Stimulated activated CD8-positive, alpha-beta memory T cell treated with anti-CD3 and anti-CD28 coated beads, Interleukin-7, amount 100 ng/mL, for 1 hour (primary cell): ENCODE data around the gene HERPUD1.
"Not testable (repeated sequence)": the region's sequence is repeated elsewhere in the genome, so short reads cannot be mapped to it uniquely, and the experiment has no call there.

ENCODE experiments used
- DNase-seq, 2 donors: peaks; one replicate each; pipeline ENCODE4 v3.0.0-alpha.2; 2020; ENCODE audit warnings: low read depth in 2 of 2

Gene HERPUD1, protein sequence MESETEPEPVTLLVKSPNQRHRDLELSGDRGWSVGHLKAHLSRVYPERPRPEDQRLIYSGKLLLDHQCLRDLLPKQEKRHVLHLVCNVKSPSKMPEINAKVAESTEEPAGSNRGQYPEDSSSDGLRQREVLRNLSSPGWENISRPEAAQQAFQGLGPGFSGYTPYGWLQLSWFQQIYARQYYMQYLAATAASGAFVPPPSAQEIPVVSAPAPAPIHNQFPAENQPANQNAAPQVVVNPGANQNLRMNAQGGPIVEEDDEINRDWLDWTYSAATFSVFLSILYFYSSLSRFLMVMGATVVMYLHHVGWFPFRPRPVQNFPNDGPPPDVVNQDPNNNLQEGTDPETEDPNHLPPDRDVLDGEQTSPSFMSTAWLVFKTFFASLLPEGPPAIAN

DNA sequence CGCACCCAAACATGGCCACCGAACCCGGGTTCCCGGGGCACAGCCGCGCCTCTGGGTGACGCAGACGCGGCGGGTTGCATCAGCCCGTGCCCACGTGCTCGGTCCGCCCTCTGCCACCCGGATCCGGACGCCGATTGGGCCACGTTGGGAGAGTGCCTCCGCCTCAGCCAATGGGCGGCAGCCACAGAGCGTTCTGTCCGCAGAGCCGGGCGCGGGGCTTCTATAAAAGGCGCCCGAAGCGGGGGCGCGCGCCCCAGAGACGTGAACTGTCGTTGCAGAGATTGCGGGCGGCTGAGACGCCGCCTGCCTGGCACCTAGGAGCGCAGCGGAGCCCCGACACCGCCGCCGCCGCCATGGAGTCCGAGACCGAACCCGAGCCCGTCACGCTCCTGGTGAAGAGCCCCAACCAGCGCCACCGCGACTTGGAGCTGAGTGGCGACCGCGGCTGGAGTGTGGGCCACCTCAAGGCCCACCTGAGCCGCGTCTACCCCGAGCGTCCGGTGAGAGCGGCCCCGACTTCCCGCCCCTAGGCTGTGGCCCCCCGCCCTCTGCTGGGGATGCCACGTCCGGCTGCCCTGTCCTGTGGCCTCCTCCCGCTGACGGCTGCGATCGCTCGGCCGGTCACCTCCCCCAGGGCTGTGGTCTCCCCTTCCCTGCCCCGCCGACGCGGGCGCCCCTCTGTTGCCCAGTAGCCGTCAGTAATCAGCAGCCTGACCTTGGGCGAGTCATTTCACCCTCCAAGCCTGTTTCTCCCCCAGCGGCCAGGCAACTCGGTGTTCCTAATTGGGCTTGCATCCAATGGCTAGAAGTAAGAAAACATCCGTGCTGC, at the start of gene HERPUD1:
Gene HERPUD1 (plus strand): TSS at position 251 of the 829 bp plus-strand sequence. CDS start 103 bp downstream, at position 354.
- DNase-seq = peak; percentile 98

DNA sequence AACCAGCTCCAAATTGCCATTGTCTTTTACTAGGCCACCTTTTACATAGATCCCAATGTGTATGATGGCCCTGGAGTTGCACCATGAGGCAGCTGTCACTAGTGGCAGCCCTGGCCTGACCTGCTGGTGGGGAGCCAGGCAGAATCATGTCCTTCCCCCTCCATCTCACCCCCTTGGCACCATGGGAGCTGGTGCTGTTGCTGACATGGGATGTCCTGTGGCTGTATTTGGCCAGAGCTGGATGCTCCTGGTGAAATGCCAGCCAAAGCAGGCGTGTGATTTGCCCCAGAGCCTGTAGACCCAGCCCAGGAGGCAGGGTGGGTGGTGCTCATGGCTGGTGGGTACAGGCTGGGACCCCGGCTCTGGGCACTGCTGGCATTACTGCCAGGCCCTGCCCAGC, 48.4 kb upstream of the HERPUD1 start:
- no peak for DNase-seq

DNA sequence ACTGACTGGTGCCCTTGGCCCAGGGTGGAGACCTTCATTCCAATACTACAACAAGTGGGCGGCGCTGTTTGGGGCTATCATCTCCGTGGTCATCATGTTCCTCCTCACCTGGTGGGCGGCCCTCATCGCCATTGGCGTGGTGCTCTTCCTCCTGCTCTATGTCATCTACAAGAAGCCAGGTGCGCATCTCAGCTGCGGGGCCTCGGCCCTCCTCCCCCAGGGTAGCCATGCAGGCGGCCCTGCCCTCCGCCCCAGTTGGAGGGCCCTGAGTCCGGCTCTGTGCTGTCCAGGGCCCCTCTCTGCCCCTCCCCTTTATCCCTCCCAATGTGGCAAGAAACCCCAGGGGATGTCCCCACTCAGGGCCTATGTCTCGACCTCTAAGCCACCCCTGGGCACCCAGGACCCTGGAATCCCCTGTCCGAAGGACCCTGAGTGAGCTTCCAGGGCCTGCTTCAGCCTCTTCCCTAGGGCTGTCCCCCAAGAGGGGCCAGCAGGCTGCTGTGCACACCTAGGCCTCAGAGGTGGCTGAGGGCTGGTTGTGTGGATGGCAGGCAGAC, 47.8 kb upstream of the HERPUD1 start:
- DNase-seq = no peak

DNA sequence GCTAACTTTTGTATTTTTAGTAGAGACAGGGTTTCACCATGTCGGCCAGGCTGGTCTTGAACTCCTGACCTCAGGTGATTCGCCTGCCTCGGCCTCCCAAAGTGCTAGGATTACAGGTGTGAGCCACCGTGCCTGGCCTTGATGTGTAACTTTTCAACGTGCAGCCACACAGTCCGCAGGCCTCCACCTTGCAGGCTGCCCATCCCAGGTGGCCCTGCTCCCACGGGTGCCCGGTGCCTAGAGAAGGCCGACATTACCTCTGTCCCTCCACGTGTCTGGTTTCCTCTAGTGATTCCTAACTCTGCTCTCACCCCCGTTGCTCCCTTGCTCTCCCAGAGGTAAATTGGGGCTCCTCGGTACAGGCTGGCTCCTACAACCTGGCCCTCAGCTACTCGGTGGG, 47.0 kb upstream of the HERPUD1 start:
- not testable (repeated sequence) for DNase-seq

DNA sequence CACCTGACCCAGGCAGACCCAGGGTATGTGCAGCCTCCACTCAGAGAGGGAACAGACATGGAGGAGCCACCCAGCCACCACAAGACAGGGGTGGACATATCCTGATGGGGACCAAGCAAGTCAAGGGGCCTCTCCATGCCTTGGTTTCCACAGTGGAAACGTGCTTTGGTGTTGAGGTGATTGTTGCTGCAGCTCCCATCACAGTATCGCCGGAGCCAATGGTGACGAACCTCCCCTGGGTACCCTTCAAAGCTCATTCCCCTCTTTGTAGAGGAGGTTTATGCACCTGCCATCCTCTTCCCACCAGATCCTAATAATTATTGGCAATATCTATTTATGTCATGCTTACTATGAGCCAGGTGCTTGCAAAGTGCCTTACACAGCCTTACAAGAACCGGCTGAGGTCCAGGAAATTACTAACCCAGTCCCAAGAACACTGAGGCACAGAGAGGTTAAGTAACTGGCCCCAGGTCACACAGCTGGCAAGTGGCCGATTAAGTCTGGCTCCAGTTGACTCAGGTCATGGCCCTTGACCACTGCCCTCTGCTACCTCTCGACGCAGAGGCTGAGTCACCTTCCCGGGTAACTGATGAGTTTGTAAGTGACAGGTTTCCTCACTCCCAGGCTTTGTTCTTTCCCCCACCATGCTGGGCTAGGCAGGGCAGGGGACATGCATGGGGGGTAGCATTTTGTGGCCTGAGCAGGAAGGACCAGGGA, 46.3 kb upstream of the HERPUD1 start:
- DNase-seq = no peak

DNA sequence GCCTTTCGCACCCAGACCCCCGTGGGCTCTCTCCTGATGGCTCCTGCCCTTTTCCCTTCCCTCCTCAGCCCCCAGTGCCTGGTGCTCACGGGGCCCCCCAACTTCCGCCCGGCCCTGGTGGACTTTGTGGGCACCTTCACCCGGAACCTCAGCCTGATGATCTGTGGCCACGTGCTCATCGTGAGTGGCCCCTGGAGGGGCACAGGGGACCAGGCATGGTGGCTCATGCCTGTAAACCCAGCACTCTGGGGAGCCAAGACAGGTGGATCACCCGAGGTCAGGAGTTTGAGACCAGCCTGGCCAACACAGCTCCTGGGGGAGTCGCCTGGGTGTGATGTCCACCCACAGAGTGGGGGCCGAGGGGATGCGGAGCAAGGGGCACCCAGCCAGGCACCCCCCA, 45.6 kb upstream of the HERPUD1 start:
- no peak for DNase-seq

DNA sequence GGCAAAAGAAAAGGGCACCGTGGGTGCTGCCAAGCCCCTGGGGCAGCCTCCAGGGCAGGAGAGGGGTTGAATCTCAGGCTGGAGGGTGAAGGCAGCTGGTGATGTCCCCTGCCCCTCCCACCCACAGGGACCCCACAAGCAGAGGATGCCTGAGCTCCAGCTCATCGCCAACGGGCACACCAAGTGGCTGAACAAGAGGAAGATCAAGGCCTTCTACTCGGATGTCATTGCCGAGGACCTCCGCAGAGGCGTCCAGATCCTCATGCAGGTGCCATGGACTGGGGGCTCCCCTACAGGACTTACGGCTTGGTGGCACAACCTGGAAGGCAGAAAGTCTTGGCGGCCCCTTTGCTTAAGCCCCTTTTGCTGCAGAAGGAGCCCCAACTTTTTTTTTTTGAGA, 45.1 kb upstream of the HERPUD1 start:
- DNase-seq = no peak

DNA sequence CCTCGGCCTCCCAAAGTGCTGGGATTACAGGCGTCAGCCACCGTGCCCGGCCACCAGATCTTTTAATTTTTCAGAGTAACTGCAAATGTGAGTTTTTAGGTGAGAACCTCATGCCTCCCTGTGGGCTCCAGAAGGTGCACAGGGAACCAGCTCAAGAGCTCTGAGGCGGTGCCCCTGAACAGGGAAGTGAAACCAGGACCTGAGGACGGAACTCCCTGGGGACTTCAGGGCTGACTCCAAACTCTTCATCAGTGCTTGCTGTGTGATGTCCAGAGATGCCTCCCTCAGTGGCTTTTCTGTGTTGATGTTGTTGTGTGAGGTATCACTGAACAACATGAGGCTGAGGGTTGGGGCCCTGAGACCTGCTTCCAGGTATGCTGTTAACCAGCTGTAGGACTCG, 43.1 kb upstream of the HERPUD1 start:
- no peak for DNase-seq

DNA sequence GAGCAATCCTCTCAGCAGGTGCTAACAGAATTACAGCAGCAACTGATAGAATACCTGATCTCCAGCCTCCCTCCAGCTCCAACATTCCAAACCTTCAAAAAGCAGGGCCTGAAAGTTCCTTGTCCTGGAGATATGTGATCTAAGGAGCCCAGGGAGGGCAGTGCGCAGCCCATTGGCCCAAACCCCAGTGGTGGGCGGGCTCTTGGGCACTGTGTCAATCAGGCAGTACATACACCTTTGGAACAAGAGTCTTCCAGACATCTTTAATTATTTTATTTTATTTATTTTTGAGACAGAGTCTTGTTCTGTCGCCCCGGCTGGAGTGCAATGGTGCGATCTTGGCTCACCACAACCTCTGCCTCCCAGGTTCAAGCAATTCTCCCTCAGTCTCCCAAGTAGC, 42.7 kb upstream of the HERPUD1 start:
- DNase-seq = no peak

DNA sequence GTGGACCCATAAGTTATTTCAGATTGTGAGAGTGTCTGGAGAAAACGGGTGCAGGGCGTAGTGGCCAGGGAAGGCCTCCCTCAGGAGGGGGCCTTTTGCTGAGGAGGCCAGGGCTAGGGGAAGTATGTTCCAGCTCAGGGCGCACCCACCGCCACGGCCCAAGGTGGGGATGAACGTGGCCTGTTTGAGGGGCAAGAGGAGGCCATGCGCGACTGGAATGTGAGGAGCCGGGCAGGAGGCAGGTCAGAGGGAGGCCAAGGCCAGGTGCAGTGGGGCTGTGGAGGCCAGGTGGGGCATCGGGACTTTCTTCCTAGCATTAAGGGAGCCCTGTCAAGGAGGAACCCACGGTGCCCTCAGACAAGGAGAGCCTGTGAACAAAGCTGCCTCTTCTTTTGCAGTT, 40.3 kb upstream of the HERPUD1 start:
- no peak for DNase-seq

DNA sequence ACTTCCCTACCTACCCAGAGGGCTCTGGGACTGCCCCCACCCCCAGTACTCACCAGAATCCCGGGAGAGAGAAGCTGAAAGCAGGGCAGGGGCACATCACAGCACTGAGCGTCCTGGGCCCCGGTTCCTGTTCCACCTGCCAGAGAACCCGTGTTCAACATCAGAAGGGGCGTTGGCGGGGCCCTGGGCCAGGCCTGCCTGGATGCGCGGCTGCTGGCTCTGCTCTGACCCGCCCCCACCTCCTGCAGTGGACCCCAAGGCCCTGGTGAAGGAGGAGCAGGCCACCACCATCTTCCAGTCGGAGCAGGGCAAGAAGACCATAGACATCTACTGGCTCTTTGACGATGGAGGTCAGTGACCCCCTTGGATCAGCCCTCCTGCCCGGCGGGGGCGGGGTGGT, 39.2 kb upstream of the HERPUD1 start:
- no peak for DNase-seq

DNA sequence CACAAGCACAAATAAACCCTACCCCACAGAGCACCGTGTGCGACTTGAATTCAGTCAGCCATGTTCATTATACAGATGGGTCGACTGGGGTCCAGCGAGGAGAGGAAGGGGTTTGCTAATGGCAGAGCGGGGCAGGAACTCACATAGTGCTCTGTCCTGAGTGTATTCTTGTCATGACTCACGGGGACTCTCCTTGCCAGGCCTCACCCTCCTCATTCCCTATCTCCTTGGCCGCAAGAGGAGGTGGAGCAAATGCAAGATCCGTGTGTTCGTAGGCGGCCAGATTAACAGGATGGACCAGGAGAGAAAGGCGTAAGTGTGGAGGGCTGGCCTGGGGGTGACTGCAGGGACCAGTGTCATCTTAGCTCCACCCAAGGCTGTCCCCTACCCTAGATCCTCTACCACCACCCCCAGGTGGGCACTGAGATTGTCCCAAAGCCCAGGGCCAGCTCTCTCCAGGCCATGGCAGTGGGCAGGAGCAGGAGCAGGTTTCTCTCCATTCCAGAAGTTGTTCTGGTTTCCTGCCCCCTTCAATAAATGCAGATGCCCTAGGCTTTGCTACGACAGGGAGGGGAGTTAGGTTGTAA, 37.5 kb upstream of the HERPUD1 start:
- no peak for DNase-seq

DNA sequence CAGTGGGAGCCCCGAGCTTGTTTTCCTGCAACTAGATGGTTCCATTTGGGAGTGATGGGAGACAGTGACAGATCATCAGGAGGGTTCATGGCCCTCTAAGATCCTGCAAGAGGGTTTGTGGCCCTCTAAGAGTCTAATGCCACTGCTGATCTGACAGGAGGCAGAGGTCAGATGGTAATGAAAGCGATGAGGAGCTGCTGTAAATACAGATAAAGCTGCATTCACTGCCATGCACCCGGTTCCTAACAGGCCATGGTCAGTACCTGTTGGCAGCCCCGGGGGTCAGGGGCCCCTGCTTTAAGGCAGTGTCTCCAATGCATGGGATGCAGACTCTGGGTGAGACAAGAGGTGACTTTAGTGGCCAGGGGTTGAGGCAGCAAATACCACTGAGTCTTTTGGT, 36.1 kb upstream of the HERPUD1 start:
- DNase-seq = no peak

DNA sequence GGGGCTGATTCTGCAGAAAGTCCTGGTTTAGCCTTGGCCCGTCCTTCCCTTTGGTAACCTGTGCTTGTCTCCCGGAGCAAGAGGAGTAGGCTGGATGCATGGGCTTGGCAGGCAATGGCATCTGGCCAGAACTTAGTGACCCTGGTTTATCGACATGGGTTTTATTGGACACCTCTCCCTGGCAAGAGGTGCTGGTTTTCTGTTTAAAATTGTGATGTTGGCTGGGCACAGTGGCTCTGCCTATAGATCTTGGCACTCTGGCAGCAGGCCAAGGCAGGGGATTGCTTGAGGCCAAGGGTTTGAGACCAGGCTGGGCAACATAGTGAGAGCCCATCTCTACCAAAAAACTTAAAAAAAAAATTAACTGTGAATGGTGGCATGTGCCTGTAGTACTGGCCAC, 35.7 kb upstream of the HERPUD1 start:
- DNase-seq = no peak

DNA sequence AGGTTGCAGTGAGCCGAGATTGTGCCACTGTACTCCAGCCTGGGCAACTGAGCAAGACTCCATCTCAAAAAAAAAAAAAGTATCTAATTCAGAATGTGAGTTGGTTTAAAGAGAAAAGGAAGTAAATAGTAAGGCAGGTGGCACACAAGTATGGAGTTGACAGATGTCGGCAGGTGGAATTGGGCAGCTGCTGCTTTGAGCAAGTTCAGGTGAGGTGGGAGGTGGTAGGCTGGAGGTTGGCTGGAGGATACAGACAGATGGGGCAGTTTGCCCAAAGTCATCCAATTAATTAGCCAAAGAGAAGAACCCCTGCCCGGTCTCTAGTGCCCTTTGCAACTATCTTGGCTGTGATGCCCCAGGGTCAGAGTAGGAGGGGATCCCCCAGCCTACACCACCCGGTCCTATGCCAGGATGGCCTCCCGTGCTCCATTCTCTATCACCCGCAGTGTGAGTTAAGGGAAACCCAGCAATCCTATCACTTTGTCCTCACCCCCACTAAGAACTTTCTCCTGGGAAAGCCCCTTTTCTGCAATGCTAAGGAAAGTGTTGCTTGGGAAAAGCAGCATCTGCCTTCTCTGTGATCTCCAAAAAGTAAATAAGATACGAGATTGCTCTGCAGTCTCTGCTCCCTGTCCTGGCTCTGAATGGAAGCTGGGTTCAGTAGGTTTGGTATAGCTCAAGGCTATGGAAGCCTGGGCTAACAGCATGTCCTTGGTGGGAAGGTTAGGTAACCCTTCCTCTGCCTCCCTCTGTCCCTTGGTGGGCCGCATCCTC, 34.7 kb upstream of the HERPUD1 start:
- no peak for DNase-seq

DNA sequence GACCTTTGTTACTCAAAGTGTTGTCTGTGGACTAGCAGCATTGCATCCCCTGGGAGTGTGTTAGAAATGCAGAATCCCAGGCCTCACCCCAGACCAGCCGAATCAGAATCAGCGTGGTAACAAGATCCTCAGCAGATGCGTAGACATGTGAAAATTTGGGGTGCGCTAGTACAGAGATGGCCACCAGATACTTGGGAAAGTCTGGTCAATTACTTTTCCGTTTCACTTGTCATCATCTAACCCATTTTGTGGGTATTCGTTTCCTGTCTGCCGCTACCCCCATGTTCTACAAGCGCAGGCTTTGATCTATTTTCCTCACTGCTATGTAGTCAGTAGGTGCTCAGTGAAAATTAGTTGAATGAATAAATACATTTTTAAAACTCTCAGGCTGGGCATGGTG, 33.1 kb upstream of the HERPUD1 start:
- no peak for DNase-seq

DNA sequence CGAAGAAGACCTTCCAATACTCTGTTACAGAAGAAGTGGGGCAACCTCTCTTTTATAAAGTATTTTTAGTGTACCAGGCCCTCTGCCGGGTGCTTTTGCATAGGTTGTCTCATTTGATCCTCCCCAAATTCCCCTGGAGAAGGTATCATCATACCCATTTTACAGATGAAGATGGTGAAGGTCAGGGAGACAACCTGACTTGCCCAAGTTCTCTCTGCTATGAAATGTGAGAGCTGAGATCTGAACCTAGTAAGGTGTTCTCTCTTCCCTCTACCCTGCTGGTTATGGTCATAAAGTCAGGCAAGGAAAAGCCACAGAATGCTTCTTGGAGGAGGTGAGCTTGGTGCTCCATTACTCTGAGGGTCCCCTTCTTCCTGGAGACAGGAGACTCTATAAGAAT, 28.1 kb upstream of the HERPUD1 start:
- DNase-seq = no peak

DNA sequence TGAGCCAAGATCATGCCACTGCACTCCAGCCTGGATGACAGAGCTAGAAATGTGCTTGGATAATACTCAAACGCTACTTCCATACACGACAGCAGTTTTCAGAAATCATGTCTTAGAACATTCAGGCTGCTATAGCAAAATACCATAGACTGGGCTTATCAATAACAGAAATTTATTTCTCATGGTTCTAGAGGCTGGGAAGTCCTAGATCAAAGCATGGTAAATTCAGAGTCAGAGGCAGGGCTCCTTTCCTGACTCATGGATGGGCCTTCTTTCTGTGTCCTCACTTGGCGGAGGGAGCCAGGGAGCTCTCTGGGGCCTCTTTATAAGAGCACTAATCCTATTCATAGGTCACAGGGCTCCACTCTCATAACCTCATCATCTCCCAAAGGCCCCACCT, 24.5 kb upstream of the HERPUD1 start:
- DNase-seq = no peak

DNA sequence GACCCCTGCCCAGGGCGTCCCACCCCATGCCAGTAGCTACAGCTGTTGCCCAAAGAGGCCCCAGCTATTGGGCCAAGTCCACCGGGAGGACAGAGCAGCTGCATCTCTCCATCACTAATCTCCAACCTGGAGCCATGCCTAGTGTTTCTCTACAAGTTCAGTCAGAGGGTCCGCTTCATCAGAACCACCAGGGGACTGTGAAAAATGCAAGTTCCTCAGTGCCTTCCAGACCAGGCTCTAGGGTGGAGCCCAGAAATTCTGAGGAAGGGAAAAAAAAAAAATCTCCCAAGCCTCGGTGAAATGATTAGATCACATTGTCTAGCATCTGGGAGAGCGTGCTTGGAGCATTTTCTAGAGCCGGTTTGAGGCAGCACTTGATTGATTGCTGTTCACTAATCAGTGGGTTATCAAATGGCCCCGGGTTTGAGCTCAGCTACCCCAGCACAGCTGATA, 22.4 kb upstream of the HERPUD1 start:
- no peak for DNase-seq

DNA sequence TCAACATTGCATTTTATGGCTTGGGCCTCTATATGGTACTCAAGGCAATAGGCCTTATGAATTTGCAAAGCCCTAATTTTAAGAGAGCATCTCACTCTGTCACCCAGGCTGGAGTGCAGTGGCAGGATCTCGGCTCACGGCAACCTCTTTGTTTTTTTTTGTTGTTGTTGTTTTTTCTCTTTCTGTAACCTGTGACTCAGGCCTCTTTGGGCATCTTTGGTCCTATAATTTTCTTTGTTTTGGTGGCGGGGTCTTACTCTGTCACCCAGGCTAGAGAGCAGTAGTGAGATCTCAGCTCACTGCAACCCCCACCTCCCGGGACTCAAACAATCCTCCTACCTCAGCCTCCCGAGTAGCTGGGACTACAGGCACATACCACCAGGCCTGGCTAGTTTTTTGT, 21.8 kb upstream of the HERPUD1 start:
- DNase-seq = no peak
